SK-N-SH treated with all-trans-retinoic acid at 6 μM for 48 hours (cell line): Measurements from ENCODE around the gene DTX4.

Experiments
- ARNTL ChIP-seq: fragments of 450-650 bp; formaldehyde crosslinking; IDR thresholded peaks from 2 replicates; pipeline ENCODE4 v1.5.0; 2020; ENCODE audit warnings: low read depth, mild to moderate bottlenecking, moderate library complexity, borderline replicate concordance
- GLIS3 ChIP-seq: fragments of 250-450 bp; sonication (Bioruptor Pico); IDR thresholded peaks from 2 replicates; pipeline ENCODE4 v1.5.0; 2020; ENCODE audit warnings: mild to moderate bottlenecking, moderate library complexity
- ZFP3 ChIP-seq: fragments of 250-450 bp; sonication (Bioruptor Pico); IDR thresholded peaks from 2 replicates; pipeline ENCODE4 v1.5.0; 2020; ENCODE audit warnings: mild to moderate bottlenecking, moderate library complexity

DNA sequence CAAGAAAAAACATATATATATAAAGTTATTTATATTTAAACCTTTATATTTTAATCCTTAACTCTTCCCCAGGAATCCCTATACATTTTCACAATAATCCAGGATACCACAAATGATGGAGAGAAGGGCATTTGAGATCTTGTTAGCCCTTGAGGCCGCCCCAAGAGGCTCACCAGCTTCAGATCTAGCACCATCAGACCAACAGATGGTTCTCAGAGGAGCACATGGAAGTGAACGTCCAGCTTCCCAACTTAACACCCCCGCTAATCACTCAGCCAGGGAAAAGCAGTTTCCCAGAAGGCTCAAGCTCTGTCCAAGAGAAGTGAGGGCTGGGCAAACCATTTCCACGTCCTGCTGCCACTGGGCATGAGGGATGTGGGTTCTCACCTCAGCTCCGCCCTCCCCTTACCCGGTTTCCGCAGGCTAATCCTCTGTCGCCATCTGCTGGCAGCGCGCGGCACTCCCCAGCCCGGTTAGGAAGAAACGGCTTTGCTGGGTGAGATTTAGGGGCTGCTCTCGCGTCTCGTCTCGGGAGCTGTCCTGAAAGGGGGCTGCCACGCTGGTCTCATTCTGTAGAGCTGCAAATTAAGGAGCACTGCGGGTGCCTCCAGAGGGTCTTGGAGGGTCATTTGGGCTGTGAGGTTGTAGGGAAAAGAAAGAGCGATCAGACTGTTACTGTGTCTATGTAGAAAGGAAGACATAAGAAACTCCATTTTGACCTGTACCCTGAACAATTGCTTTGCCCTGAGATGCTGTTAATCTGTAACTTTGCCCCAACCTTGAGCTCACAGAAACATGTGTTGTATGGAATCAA is 36.1 kb upstream of the DTX4 start:
- TF ChIP-seq ZFP3, result no peak
- TF ChIP-seq GLIS3 (CRISPR knock-in tag), result no peak
- no peak for TF ChIP-seq ARNTL (CRISPR knock-in tag)
